Common myeloid progenitor, CD34-positive (primary cell): ENCODE data around the gene BMP7.
"Not testable (repeated sequence)": the region's sequence is repeated elsewhere in the genome, so short reads cannot be mapped to it uniquely, and the experiment has no call there.

Source experiments
- CTCF ChIA-PET: fragments of 350-600 bp; sonication (Branson Sonifier 250); formaldehyde crosslinking; loops from one replicate; lab custom pipeline; 2021; ENCODE audit warnings: antibody characterized with exemption; lab: Charles Lee
- POLR2A ChIA-PET: fragments of 350-600 bp; sonication (Branson Sonifier 250); formaldehyde crosslinking; loops from one replicate; lab custom pipeline; 2021; ENCODE audit warnings: antibody characterized with exemption; lab: Charles Lee
- DNase-seq, 3 donors: peaks; one replicate each; pipeline versions ENCODE4 v3.0.0 to v3.0.0-alpha.2; 2013
- H3K27ac ChIP-seq, 2 experiments: 1 replicate in 1 of 2; 2 replicates in 1 of 2; pipeline ENCODE4 v1.7.0; 2013; ENCODE audit warnings: inconsistent platforms in 2 of 2, low read length in 2 of 2, mild to moderate bottlenecking in 2 of 2, low read depth in 1 of 2, moderate library complexity in 1 of 2; ENCODE audit not compliant: severe bottlenecking in 2 of 2, insufficient read depth in 1 of 2, poor library complexity in 1 of 2
- H3K27me3 ChIP-seq, 5 experiments: replicated peaks in 2 of 5; 1 replicate in 3 of 5; 2 replicates in 2 of 5; pipeline versions ENCODE4 v1.6.1 to v1.7.0; 2013; ENCODE audit warnings: low read length in 4 of 5, mild to moderate bottlenecking in 2 of 5, moderate library complexity in 2 of 5, inconsistent platforms in 1 of 5; ENCODE audit not compliant: insufficient read depth in 5 of 5, control insufficient read depth in 4 of 5
- H3K36me3 ChIP-seq, 4 experiments: 1 replicate in 2 of 4; 2 replicates in 2 of 4; pipeline versions ENCODE4 v1.6.1 to v1.7.0; 2013; ENCODE audit warnings: low read length in 3 of 4, control low read depth in 1 of 4, mild to moderate bottlenecking in 1 of 4; ENCODE audit not compliant: control insufficient read depth in 4 of 4, insufficient read depth in 4 of 4
- H3K4me1 ChIP-seq, 4 experiments: 1 replicate in 3 of 4; 2 replicates in 1 of 4; pipeline versions ENCODE4 v1.6.1 to v1.7.1; 2013; ENCODE audit warnings: low read length in 3 of 4, mild to moderate bottlenecking in 3 of 4, control low read depth in 1 of 4, inconsistent platforms in 1 of 4, moderate library complexity in 1 of 4; ENCODE audit not compliant: control insufficient read depth in 4 of 4, insufficient read depth in 4 of 4; ENCODE audit errors: control extremely low read depth in 1 of 4
- H3K4me3 ChIP-seq, 7 experiments: 1 replicate in 4 of 7; 2 replicates in 3 of 7; pipeline versions ENCODE4 v1.5.1 to v1.7.0; 2013; ENCODE audit warnings: mild to moderate bottlenecking in 7 of 7, low read length in 6 of 7, moderate library complexity in 6 of 7, inconsistent platforms in 2 of 7, low read depth in 2 of 7, control low read depth in 1 of 7; ENCODE audit not compliant: insufficient read depth in 4 of 7, control insufficient read depth in 1 of 7; ENCODE audit errors: extremely low read depth in 1 of 7
- H3K9me3 ChIP-seq, 5 experiments: 1 replicate in 4 of 5; 2 replicates in 1 of 5; pipeline versions ENCODE4 v1.6.1 to v1.7.1; 2013; ENCODE audit warnings: low read length in 4 of 5, mild to moderate bottlenecking in 2 of 5, inconsistent platforms in 1 of 5, low read depth in 1 of 5, moderate library complexity in 1 of 5; ENCODE audit not compliant: control insufficient read depth in 4 of 5, insufficient read depth in 2 of 5; ENCODE audit errors: control extremely low read depth in 1 of 5
- WGBS: methylation state at CpG from one replicate; pipeline ENCODE4 v1.1.5; 2013; ENCODE audit not compliant: insufficient coverage; 5-methylcytosine and 5-hydroxymethylcytosine counted together

The BMP7 gene

DNA sequence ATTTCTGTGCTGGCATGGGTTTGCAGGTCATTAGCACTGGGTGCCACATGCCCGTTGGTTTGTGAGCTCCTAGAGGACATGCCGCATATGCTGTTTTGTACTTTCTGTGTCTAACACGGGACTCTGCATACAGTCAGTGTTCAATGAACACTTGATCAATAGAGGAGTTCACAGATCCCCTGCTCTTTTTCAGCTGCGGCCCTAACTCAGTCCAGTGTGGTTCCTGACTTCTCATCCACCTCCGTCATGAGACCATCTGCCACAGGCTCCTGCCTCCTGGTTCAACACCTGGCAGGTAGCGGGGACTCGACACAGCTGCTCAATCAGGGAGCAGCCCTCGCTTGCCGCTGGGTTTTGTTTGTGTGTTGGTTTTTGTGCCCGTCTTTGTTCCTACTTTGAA is 13.8 kb upstream of the BMP7 start:
- H3K4me1 ChIP-seq, result no peaks in the 10 kb centered on the region
- DNase-seq, result no peak
- peaks cover 0 to 87% (median 17%) of the 10 kb centered on the region in 5 experiments for H3K27me3 ChIP-seq
- ChIA-PET CTCF (no interaction called here), POLR2A (no interaction called here)
- H3K4me3 ChIP-seq, result no peak overlapping the region
- no peaks in the 10 kb centered on the region for H3K9me3 ChIP-seq
- no peaks in the 10 kb centered on the region for H3K36me3 ChIP-seq
- no peak overlapping the region for H3K27ac ChIP-seq
- 86% methylated on average over 7 of the region's 10 CpGs for WGBS

DNA sequence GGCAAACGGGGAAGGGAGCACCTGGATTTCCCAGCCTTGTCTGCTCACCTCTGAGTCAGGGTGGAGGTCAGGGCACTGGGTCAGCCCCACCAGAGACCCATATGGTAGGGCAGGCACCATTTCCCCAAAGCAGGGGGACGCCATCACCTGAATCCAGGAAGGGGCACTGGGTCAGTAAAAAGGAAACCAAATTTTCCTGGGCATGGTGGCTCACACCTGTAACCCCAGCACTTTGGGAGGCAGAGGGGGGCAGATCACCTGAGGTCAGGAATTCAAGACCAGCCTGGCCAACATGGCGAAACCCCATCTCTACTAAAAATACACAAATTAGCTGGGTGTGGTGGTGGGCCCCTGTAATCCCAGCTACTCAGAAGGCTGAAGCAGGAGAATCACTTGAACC is 13.1 kb upstream of the BMP7 start:
- H3K27ac ChIP-seq, DNase-seq, H3K36me3 ChIP-seq, H3K9me3 ChIP-seq, CTCF ChIA-PET, H3K4me1 ChIP-seq, H3K4me3 ChIP-seq, POLR2A ChIA-PET: not testable (repeated sequence)
- WGBS, result 91% methylated on average over 2 of the region's 3 CpGs
- peaks cover 0 to 86% (median 17%) of the 10 kb centered on the region in 5 experiments for H3K27me3 ChIP-seq

DNA sequence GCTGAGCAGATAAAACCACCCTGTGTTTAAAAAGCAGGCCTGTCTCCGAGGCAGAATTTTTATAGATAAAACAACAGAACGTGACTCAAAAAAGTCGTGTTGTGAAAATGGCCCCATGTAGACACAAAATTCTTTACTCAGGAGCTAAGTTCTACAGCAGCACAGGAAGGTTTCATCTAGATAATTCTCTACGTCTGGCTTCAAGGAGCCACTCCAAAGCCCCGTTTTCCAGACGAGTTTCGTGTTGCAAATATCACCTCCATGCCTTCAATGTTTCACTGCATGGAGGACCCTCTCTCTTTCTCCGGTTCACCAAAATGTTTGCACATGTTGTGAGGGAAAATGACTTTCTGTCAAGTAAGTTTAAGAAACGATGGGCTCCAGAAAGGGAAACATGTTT is 12.0 kb upstream of the BMP7 start:
- H3K27me3 ChIP-seq, result peaks cover 0 to 82% (median 12%) of the 10 kb centered on the region in 5 experiments
- 68% methylated on average over 6 of the region's 9 CpGs for WGBS
- POLR2A ChIA-PET, result no interaction called here

DNA sequence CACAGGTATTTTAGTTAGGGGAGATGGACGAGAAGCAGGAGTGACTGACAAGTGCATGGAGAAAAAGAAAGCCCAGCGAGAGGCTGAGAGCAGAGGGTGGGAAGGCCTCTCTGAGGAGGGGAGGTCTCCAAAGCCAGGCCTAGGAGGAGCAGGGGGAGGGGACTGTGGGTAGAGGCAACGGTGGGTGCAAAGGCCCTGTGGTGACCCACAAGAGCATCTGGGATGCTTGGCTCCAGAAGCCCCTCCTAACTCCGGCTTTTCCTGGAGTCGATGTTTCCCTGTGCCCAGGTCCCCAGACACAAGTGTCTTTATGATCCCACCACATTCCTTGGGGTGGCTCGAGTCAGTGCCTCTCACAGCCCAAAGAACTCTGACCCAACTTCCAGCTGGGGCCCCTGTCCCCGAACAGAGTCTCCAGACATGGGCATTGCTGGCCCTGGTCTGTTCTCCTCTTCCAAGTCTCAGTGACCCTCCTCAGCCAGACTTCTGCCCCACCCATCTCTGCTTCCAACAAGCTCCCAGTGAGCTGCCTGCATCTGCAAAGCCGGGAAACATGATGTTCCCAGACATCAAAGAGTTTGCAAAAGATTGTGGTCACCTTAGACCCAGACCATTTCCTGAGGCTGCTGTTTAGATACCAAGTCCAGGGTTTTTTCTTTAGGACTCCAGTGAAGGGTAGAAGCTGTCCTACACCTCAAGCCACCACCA is 11.1 kb upstream of the BMP7 start:
- H3K36me3 ChIP-seq, result no peaks in the 10 kb centered on the region
- CTCF ChIA-PET, result no interaction called here
- peaks cover 0 to 80% (median 7%) of the 10 kb centered on the region in 5 experiments for H3K27me3 ChIP-seq
- no peak overlapping the region for H3K27ac ChIP-seq
- H3K4me1 ChIP-seq, result no peaks in the 10 kb centered on the region
- H3K4me3 ChIP-seq, result no peak overlapping the region
- WGBS, result 77% methylated on average over 8 of the region's 8 CpGs
- H3K9me3 ChIP-seq, result no peaks in the 10 kb centered on the region
- POLR2A ChIA-PET, result no interaction called here
- no peak for DNase-seq

More for the DNA sequence above, 12.0 kb upstream of the BMP7 start:
- no peaks in the 10 kb centered on the region for H3K36me3 ChIP-seq
- H3K4me1 ChIP-seq, result no peaks in the 10 kb centered on the region
- no peaks in the 10 kb centered on the region for H3K9me3 ChIP-seq
- CTCF ChIA-PET, result no interaction called here
- DNase-seq, result no peak
- H3K4me3 ChIP-seq, result no peak overlapping the region
- H3K27ac ChIP-seq, result no peak overlapping the region

DNA sequence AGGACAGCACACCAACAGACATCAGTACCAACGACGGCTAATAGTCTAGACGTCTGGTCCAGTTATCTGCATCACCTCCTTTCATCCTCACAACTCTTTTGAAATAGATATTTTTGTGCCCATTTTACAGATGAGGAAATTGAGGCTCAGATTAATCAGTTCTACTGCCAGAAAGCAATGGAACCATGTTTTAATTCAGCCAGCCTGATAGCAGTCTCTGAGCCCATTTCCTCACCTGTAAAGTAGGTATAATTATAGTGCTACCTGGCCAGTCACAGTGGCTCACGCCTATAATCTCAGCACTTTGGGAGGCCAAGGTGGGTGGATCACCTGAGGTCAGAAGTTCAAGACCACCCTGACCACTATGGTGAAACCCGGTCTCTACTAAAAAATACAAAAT is 9.8 kb upstream of the BMP7 start:
- no peak for DNase-seq
- no peaks in the 10 kb centered on the region for H3K4me1 ChIP-seq
- H3K27me3 ChIP-seq, result peaks cover 0 to 81% (median 10%) of the 10 kb centered on the region in 5 experiments
- H3K36me3 ChIP-seq, result no peaks in the 10 kb centered on the region
- no peaks in the 10 kb centered on the region for H3K9me3 ChIP-seq
- WGBS, result 87% methylated on average over 4 of the region's 5 CpGs
- H3K27ac ChIP-seq, result no peak overlapping the region
- POLR2A ChIA-PET, result no interaction called here
- no peak overlapping the region for H3K4me3 ChIP-seq
- CTCF ChIA-PET, result no interaction called here

DNA sequence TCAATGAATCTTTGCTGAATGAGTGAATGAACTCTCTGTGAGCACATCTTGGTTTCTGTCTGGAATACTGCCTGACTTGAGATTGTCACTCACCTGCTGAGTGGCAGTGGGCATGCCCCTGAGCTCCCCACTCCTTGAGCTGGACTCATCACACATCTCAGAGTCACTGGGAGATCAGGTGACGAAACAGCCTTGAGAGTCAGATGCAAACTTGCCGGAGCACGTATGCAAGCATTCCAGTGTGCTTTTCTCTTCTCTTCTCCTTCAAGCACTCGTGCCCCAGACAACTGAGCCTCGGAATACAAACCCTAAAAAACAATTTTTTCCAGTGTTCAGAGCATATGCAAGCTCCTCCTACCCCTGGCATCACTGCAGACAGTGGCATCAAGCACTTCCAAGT is 9.4 kb upstream of the BMP7 start:
- POLR2A ChIA-PET, result no interaction called here
- Histone ChIP-seq H3K9me3 (no peaks in the 10 kb centered on the region), H3K27me3 (peaks cover 0 to 81% (median 10%) of the 10 kb centered on the region in 5 experiments), H3K4me3 (no peak overlapping the region), H3K36me3 (no peaks in the 10 kb centered on the region), H3K4me1 (no peaks in the 10 kb centered on the region), H3K27ac (no peak overlapping the region)
- DNase-seq, result no peak
- CTCF ChIA-PET, result no interaction called here
- 79% methylated on average over 5 of the region's 5 CpGs for WGBS

DNA sequence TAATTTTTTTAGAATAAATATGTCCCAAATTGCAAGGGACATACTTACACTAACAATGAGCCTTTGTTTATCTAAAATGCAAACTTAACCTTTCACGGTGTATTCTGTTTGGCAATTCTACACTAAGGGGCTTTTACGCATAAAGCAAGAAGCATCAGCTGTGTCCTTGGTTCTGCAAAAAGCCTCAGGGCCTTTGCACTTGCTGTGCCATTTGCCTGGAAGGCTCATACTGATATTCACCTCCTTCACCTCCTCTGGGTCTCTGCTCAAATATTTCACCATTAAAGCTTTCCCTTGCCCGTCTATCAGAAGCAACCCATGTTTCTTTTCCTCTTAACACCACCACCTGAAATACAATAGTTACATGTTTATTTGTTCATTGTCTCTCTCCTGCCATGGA is 8.9 kb upstream of the BMP7 start:
- WGBS, result 94% methylated on average over 2 of the region's 3 CpGs

More for the DNA sequence above, 8.9 kb upstream of the BMP7 start:
- CTCF ChIA-PET, result no interaction called here
- Histone ChIP-seq H3K27me3 (peaks cover 0 to 81% (median 10%) of the 10 kb centered on the region in 5 experiments), H3K9me3 (peaks cover 0 to 2% (median 0%) of the 10 kb centered on the region in 5 experiments), H3K4me1 (no peaks in the 10 kb centered on the region), H3K4me3 (no peak overlapping the region), H3K36me3 (no peaks in the 10 kb centered on the region), H3K27ac (no peak overlapping the region)
- DNase-seq, result no peak
- POLR2A ChIA-PET, result no interaction called here
